K562 (cell line): ENCODE data around the gene RAB31. TPM values are rescaled to one million over a fixed set of nuclear protein-coding genes. Genes with fewer than 3 reads are reported as not detected.

Experiments
- CCNT2 ChIP-seq: IDR thresholded peaks from 2 replicates; pipeline ENCODE4 v1.6.1; 2011; ENCODE audit warnings: borderline replicate concordance, low read depth, mild to moderate bottlenecking, moderate library complexity, mixed read lengths, low read length; ENCODE audit not compliant: insufficient read length; ENCODE audit errors: extremely low read depth
- DLX4 ChIP-seq: fragments of 250-450 bp; sonication (Bioruptor Pico); IDR thresholded peaks from 2 replicates; pipeline ENCODE4 v1.6.1; 2021; ENCODE audit warnings: mild to moderate bottlenecking
- ELK3 ChIP-seq: fragments of 450-650 bp; formaldehyde crosslinking; IDR thresholded peaks from 2 replicates; pipeline ENCODE4 v1.4.0; 2020; ENCODE audit warnings: mild to moderate bottlenecking
- HES1 ChIP-seq: fragments of 450-650 bp; IDR thresholded peaks from 2 replicates; pipeline ENCODE4 v1.6.1; 2016; ENCODE audit warnings: low read depth, mild to moderate bottlenecking, moderate library complexity
- HSF4 ChIP-seq: fragments of 250-450 bp; sonication (Bioruptor Pico); IDR thresholded peaks from 2 replicates; pipeline ENCODE4 v2.1.2; 2022; ENCODE audit warnings: mild to moderate bottlenecking, moderate library complexity, borderline replicate concordance
- MIER1 ChIP-seq: fragments of 450-650 bp; IDR thresholded peaks from 2 replicates; pipeline ENCODE4 v1.6.1; 2016; ENCODE audit warnings: antibody characterized with exemption, mild to moderate bottlenecking, low read depth
- NCOA2 ChIP-seq, 2 experiments: fragments of 450-650 bp; IDR thresholded peaks; 2 replicates each; pipeline ENCODE4 v1.6.1; 2018; ENCODE audit warnings: mild to moderate bottlenecking in 2 of 2, moderate library complexity in 1 of 2; ENCODE audit not compliant: partially characterized antibody in 2 of 2
- POLR2AphosphoS2 ChIP-seq: IDR thresholded peaks from 2 replicates; pipeline ENCODE4 v1.6.1; 2012; ENCODE audit warnings: low read length, improper control_type of control experiment
- RHOXF2B ChIP-seq: fragments of 250-450 bp; sonication (Bioruptor Pico); conservative IDR thresholded peaks from 2 replicates; pipeline ENCODE4 v1.5.1; 2021
- SETDB1 ChIP-seq: IDR thresholded peaks from one replicate; pipeline ENCODE4 v1.6.1; 2012; ENCODE audit warnings: low read length, control low read depth, inconsistent platforms
- ZNF436 ChIP-seq: fragments of 250-450, 450-650 bp; sonication (Bioruptor Pico); formaldehyde crosslinking; IDR thresholded peaks from 2 replicates; pipeline ENCODE4 v1.7.0; 2020; ENCODE audit warnings: mild to moderate bottlenecking
- ZNF586 ChIP-seq: fragments of 450-650 bp; formaldehyde crosslinking; conservative IDR thresholded peaks from 2 replicates; pipeline ENCODE4 v1.4.0; 2020; ENCODE audit warnings: mild to moderate bottlenecking, moderate library complexity
- ZNF785 ChIP-seq: fragments of 250-450 bp; sonication (Bioruptor Pico); IDR thresholded peaks from 2 replicates; pipeline ENCODE4 v1.4.0; 2020; ENCODE audit warnings: mild to moderate bottlenecking
- polyA plus RNA-seq, 8 experiments: library from polyadenylated mRNA; depleted of rRNA in 4 of 8; stranded (reverse) in 5 of 8; unstranded in 3 of 8; fragments of >200 nt; fragmentation: Nextera tagmentation in 2 of 8; fragmentation: Illumina TruSeq in 1 of 8; extraction: Ambion mirVana in 2 of 8; extraction: Trizol in 1 of 8; gene quantifications; 2 replicates each; pipeline versions ENCODE4 v1.2.1 to v1.2.3, GENCODE V29; 2011 to 2014; ENCODE audit warnings: inconsistent platforms in 1 of 8, missing spikeins in 1 of 8
- total RNA-seq, 7 experiments: library from RNA; depleted of rRNA in 6 of 7; stranded (reverse); fragments of >200 nt in 6 of 7; fragmentation: Illumina TruSeq in 2 of 7; extraction: Trizol in 2 of 7; gene quantifications; 2 replicates each; pipeline versions ENCODE4 v1.2.1 to v1.2.3, GENCODE V29; 2011 to 2021; ENCODE audit warnings: low replicate concordance in 1 of 7
- TF ChIP-seq, protein P1 (sequence below): fragments of 250-450 bp; sonication (Bioruptor Pico); IDR thresholded peaks from 2 replicates; pipeline ENCODE4 v1.5.0; 2021; ENCODE audit warnings: mild to moderate bottlenecking, borderline replicate concordance
- TF ChIP-seq, protein P2 (sequence below): fragments of 450-650 bp; formaldehyde crosslinking; conservative IDR thresholded peaks from 2 replicates; pipeline ENCODE4 v1.4.0; 2022; ENCODE audit warnings: mild to moderate bottlenecking, missing genetic modification characterization
- TF ChIP-seq, protein P3 (sequence below): fragments of 200-800 bp; sonication (Bioruptor generic); IDR thresholded peaks from 2 replicates; pipeline ENCODE4 v1.6.1; 2017; ENCODE audit warnings: missing genetic modification characterization, missing compliant biosample characterization
- TF ChIP-seq, protein P4 (sequence below): fragments of 450-650 bp; IDR thresholded peaks from 2 replicates; pipeline ENCODE4 v1.6.1; 2016
- TF ChIP-seq, protein P5 (sequence below): fragments of 450-650 bp; IDR thresholded peaks from 2 replicates; pipeline ENCODE4 v1.6.1; 2017; ENCODE audit warnings: mild to moderate bottlenecking, moderate library complexity

RAB31 gene
- total and polyA plus RNA-seq, 9 of the 15 experiments (the other 6 are each of a cell fraction or from before 2014, with no cell fraction given) = 20.7 to 70.4 (median 41.3) TPM

DNA sequence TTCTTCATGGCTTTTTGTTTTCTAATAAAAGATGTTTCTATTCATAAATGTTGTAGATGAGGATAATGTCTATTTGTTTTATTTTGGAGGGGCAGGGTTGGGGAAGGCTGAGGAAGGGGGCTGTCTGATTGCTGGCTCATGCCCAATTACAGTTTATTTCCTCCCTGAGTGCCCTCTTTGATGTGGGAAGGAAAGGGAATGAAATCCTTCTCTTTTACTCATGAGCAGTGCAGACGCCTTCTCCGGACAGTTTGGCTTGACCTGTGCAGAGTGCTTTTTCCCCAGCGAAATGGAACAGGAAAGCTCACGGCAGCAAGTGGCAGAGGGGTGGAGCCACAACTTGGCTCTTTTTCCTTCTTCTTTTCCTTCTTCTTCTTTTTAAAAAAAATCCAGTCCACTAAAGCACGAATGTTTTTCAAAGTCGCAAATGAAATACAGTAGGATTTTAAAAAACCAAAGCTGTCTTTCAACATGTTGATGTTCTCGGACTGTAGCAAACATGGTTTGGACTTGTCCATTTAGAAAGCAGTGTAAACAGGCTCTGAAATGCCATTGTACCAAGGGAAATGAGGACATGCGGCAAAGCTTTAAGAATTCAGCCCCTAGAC lies 34.5 kb downstream of the RAB31 start (continued):
- TF ChIP-seq, protein P1, sequence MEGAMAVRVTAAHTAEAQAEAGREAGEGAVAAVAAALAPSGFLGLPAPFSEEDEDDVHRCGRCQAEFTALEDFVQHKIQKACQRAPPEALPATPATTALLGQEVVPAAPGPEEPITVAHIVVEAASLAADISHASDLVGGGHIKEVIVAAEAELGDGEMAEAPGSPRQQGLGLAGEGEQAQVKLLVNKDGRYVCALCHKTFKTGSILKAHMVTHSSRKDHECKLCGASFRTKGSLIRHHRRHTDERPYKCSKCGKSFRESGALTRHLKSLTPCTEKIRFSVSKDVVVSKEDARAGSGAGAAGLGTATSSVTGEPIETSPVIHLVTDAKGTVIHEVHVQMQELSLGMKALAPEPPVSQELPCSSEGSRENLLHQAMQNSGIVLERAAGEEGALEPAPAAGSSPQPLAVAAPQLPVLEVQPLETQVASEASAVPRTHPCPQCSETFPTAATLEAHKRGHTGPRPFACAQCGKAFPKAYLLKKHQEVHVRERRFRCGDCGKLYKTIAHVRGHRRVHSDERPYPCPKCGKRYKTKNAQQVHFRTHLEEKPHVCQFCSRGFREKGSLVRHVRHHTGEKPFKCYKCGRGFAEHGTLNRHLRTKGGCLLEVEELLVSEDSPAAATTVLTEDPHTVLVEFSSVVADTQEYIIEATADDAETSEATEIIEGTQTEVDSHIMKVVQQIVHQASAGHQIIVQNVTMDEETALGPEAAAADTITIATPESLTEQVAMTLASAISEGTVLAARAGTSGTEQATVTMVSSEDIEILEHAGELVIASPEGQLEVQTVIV (CRISPR knock-in tag) = no peak
- TF ChIP-seq HES1 = no peak
- no peak for TF ChIP-seq SETDB1
- TF ChIP-seq, protein P2, sequence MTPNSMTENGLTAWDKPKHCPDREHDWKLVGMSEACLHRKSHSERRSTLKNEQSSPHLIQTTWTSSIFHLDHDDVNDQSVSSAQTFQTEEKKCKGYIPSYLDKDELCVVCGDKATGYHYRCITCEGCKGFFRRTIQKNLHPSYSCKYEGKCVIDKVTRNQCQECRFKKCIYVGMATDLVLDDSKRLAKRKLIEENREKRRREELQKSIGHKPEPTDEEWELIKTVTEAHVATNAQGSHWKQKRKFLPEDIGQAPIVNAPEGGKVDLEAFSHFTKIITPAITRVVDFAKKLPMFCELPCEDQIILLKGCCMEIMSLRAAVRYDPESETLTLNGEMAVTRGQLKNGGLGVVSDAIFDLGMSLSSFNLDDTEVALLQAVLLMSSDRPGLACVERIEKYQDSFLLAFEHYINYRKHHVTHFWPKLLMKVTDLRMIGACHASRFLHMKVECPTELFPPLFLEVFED (CRISPR knock-in tag) = no peak
- TF ChIP-seq POLR2AphosphoS2 = no peak
- TF ChIP-seq, protein P3, sequence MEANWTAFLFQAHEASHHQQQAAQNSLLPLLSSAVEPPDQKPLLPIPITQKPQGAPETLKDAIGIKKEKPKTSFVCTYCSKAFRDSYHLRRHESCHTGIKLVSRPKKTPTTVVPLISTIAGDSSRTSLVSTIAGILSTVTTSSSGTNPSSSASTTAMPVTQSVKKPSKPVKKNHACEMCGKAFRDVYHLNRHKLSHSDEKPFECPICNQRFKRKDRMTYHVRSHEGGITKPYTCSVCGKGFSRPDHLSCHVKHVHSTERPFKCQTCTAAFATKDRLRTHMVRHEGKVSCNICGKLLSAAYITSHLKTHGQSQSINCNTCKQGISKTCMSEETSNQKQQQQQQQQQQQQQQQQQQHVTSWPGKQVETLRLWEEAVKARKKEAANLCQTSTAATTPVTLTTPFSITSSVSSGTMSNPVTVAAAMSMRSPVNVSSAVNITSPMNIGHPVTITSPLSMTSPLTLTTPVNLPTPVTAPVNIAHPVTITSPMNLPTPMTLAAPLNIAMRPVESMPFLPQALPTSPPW (CRISPR knock-in tag) = no peak
- no peak for TF ChIP-seq CCNT2
- 0 out of 2 replicates have a peak, but pooled peaks have one; percentile 41 for TF ChIP-seq ZNF586 (CRISPR knock-in tag)
- TF ChIP-seq NCOA2 (IDR thresholded peaks at IDR 0.05; ENCODE audit: partially characterized antibody in 2 of 2) = no peak
- TF ChIP-seq, protein P4, sequence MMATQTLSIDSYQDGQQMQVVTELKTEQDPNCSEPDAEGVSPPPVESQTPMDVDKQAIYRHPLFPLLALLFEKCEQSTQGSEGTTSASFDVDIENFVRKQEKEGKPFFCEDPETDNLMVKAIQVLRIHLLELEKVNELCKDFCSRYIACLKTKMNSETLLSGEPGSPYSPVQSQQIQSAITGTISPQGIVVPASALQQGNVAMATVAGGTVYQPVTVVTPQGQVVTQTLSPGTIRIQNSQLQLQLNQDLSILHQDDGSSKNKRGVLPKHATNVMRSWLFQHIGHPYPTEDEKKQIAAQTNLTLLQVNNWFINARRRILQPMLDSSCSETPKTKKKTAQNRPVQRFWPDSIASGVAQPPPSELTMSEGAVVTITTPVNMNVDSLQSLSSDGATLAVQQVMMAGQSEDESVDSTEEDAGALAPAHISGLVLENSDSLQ = no peak
- no peak for TF ChIP-seq ZNF785 (CRISPR knock-in tag)
- no peak for TF ChIP-seq MIER1
- TF ChIP-seq ELK3 (CRISPR knock-in tag) = no peak
- TF ChIP-seq HSF4 (CRISPR knock-in tag) = no peak
- no peak for TF ChIP-seq RHOXF2B
- TF ChIP-seq ZNF436 (CRISPR knock-in tag) = no peak
- no peak for TF ChIP-seq DLX4 (CRISPR knock-in tag)
- TF ChIP-seq, protein P5, sequence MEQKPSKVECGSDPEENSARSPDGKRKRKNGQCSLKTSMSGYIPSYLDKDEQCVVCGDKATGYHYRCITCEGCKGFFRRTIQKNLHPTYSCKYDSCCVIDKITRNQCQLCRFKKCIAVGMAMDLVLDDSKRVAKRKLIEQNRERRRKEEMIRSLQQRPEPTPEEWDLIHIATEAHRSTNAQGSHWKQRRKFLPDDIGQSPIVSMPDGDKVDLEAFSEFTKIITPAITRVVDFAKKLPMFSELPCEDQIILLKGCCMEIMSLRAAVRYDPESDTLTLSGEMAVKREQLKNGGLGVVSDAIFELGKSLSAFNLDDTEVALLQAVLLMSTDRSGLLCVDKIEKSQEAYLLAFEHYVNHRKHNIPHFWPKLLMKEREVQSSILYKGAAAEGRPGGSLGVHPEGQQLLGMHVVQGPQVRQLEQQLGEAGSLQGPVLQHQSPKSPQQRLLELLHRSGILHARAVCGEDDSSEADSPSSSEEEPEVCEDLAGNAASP = no peak
